Trophoblast cell (in vitro differentiated cells and primary cell): ENCODE measurements around the gene MTA3.

Source experiments
- DNase-seq, 2 donors: peaks; one replicate each; pipeline ENCODE4 v3.0.0-alpha.2; 2016
- H2AFZ ChIP-seq: 2 replicates; pipeline ENCODE4 v1.6.1; 2013; ENCODE audit warnings: low read length, moderate library complexity, mild to moderate bottlenecking; ENCODE audit not compliant: insufficient read depth, poor library complexity
- H2AK5ac ChIP-seq: 2 replicates; pipeline ENCODE4 v1.6.1; 2013; ENCODE audit warnings: mild to moderate bottlenecking, low read length
- H2BK120ac ChIP-seq: 2 replicates; pipeline ENCODE4 v1.6.1; 2013; ENCODE audit warnings: low read length, mild to moderate bottlenecking, moderate library complexity; ENCODE audit not compliant: insufficient read depth, poor library complexity
- H2BK12ac ChIP-seq: 2 replicates; pipeline ENCODE4 v1.6.1; 2013; ENCODE audit warnings: mild to moderate bottlenecking, low read length, moderate library complexity
- H2BK5ac ChIP-seq: 2 replicates; pipeline ENCODE4 v1.6.1; 2013; ENCODE audit warnings: low read length, low read depth, moderate library complexity, mild to moderate bottlenecking; ENCODE audit not compliant: poor library complexity
- H3K14ac ChIP-seq: 2 replicates; pipeline ENCODE4 v1.6.1; 2013; ENCODE audit warnings: mild to moderate bottlenecking, low read length
- H3K18ac ChIP-seq: 2 replicates; pipeline ENCODE4 v1.6.1; 2013; ENCODE audit warnings: mild to moderate bottlenecking, low read length
- H3K23ac ChIP-seq: 2 replicates; pipeline ENCODE4 v1.6.1; 2013; ENCODE audit warnings: low read length
- H3K27ac ChIP-seq: 2 replicates; pipeline ENCODE4 v1.5.1; 2013; ENCODE audit warnings: low read depth, mild to moderate bottlenecking, inconsistent platforms, low read length, moderate library complexity
- H3K27me3 ChIP-seq: 2 replicates; pipeline ENCODE4 v1.6.1; 2013; ENCODE audit warnings: inconsistent platforms, mild to moderate bottlenecking, low read length, moderate library complexity; ENCODE audit not compliant: insufficient read depth
- H3K36me3 ChIP-seq, 2 experiments: 1 replicate in 1 of 2; 2 replicates in 1 of 2; pipeline ENCODE4 v1.6.1; 2013; ENCODE audit warnings: low read length in 2 of 2, mild to moderate bottlenecking in 2 of 2, moderate library complexity in 1 of 2; ENCODE audit not compliant: insufficient read depth in 2 of 2, control insufficient read depth in 1 of 2
- H3K4ac ChIP-seq: 2 replicates; pipeline ENCODE4 v1.6.1; 2013; ENCODE audit warnings: low read depth, mild to moderate bottlenecking, low read length, moderate library complexity
- H3K4me1 ChIP-seq, 2 experiments: 1 replicate in 1 of 2; 2 replicates in 1 of 2; pipeline ENCODE4 v1.6.1; 2013; ENCODE audit warnings: low read length in 2 of 2, mild to moderate bottlenecking in 2 of 2, moderate library complexity in 1 of 2; ENCODE audit not compliant: insufficient read depth in 2 of 2, control insufficient read depth in 1 of 2
- H3K4me2 ChIP-seq: 2 replicates; pipeline ENCODE4 v1.6.1; 2013; ENCODE audit warnings: inconsistent platforms, mild to moderate bottlenecking, low read length, moderate library complexity
- H3K4me3 ChIP-seq: 2 replicates; pipeline ENCODE4 v1.5.1; 2013; ENCODE audit warnings: mild to moderate bottlenecking, low read depth, low read length, inconsistent platforms
- H3K79me1 ChIP-seq: one replicate; pipeline ENCODE4 v1.6.1; 2013; ENCODE audit warnings: low read length
- H3K79me2 ChIP-seq: 2 replicates; pipeline ENCODE4 v1.6.1; 2013; ENCODE audit warnings: low read length, mild to moderate bottlenecking; ENCODE audit not compliant: control insufficient read depth, insufficient read depth, poor library complexity
- H3K9ac ChIP-seq: 2 replicates; pipeline ENCODE4 v1.6.1; 2013; ENCODE audit warnings: mild to moderate bottlenecking, low read length
- H3K9me3 ChIP-seq: 2 replicates; pipeline ENCODE4 v1.6.1; 2013; ENCODE audit warnings: low read depth, mild to moderate bottlenecking, control low read depth, inconsistent platforms, low read length; ENCODE audit not compliant: insufficient read depth
- H4K12ac ChIP-seq: 2 replicates; pipeline ENCODE4 v1.6.1; 2013; ENCODE audit warnings: low read depth, mild to moderate bottlenecking, low read length, moderate library complexity
- H4K8ac ChIP-seq: 2 replicates; pipeline ENCODE4 v1.6.1; 2013; ENCODE audit warnings: low read depth, mild to moderate bottlenecking, low read length, moderate library complexity
- H4K91ac ChIP-seq: one replicate; pipeline ENCODE4 v1.6.1; 2013; ENCODE audit warnings: low read depth, mild to moderate bottlenecking, low read length, moderate library complexity
- WGBS: extraction: QIAGEN DNeasy Blood & Tissue Kit; methylation state at CpG from one replicate; pipeline ENCODE4 v1.1.7; 2013; ENCODE audit warnings: missing lambda C conversion rate; ENCODE audit not compliant: insufficient read length, insufficient coverage; ENCODE audit errors: extremely low coverage; 5-methylcytosine and 5-hydroxymethylcytosine counted together

The MTA3 gene

DNA sequence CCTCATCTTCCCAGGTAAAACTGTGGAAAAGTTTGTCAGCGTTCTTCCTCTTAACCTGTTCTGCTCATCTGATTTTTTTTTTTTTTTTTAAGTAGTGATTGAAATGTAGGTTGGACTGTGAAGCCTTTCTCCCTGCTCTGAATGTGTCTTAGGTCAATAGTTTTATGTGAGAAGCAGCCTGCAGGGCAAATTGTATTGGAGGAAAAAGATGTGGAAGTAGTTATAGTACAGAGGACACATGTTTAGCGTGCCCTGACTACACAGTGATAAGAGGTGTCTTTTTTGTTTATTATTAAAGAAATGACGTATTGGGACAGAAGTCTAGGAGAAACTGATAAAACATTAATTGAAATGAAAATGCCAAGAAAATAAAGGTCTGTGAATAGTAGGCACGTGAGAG lies 1.5 kb downstream of the MTA3 start:
- no peak overlapping the region for H4K12ac ChIP-seq
- DNase-seq = no peak
- WGBS = no CpG with 5 or more reads among the region's 4 CpGs

DNA sequence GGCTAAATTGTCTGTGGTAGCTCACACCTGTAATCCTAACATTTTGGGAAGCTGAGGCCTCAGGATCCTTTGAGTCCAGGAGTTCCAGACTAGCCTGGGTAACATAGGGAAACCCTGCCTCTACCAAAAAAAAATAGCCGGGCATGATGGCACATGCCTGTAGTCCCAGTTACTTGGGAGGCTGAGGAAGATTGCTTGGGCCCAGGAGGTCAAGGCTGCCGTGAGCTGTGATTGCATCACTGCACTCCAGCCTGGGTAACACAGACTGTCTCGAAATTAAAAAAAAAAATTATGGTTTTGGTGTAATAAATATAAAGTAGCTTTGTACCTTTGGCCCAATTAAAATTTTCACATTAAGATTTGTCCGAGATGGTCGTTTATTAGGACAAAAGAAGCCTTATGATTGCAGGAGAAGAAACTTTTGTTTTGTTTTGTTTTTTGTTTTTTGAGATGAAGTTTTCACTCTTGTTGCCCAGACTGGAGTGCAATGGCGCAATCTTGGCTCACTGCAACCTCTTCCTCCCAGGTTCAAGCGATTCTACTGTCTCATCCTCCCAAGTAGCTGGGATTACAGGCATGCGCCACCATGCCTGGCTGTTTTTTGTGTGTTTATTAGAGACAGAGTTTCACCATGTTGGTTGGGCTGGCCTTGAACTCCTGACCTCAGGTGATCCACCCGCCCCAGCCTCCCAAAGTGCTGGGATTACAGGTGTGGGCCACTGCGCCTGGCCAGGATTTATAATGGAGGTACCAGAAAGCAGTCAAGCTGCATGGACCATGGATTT lies 4.1 kb downstream of the MTA3 start:
- no peak overlapping the region for H2AFZ ChIP-seq
- no peak overlapping the region for H3K27ac ChIP-seq
- H3K36me3 ChIP-seq = peaks cover 14 to 20% of the 10 kb centered on the region in 2 experiments
- H3K9me3 ChIP-seq = no peaks in the 10 kb centered on the region
- H3K79me1 ChIP-seq = peaks cover 6% of the 10 kb centered on the region
- WGBS = no CpG with 5 or more reads among the region's 10 CpGs
- peaks cover 3 to 4% of the 10 kb centered on the region in 2 experiments for H3K4me1 ChIP-seq
- DNase-seq = no peak
- H2AK5ac ChIP-seq = no peak overlapping the region
- no peak overlapping the region for H3K4ac ChIP-seq
- no peak overlapping the region for H3K4me2 ChIP-seq
- H3K79me2 ChIP-seq = peaks cover 7% of the 10 kb centered on the region
- H4K12ac ChIP-seq = no peak overlapping the region
- no peak overlapping the region for H4K8ac ChIP-seq
- no peak overlapping the region for H3K23ac ChIP-seq
- no peak overlapping the region for H2BK120ac ChIP-seq
- no peak overlapping the region for H2BK12ac ChIP-seq
- no peak overlapping the region for H3K9ac ChIP-seq
- no peaks in the 10 kb centered on the region for H3K27me3 ChIP-seq
- H4K91ac ChIP-seq = no peak overlapping the region
- H3K18ac ChIP-seq = no peak overlapping the region
- no peak overlapping the region for H3K4me3 ChIP-seq
- H2BK5ac ChIP-seq = no peak overlapping the region
- H3K14ac ChIP-seq = no peak overlapping the region

More for the DNA sequence above, 1.5 kb downstream of the MTA3 start:
- Histone ChIP-seq H3K4me1 (peaks cover 3 to 4% of the 10 kb centered on the region in 2 experiments), H3K79me2 (peaks cover 7% of the 10 kb centered on the region), H3K18ac (no peak overlapping the region), H3K4ac (no peak overlapping the region), H3K4me2 (peak overlapping the region; percentile 95), H3K27me3 (no peaks in the 10 kb centered on the region), H3K27ac (no peak overlapping the region), H2BK12ac (no peak overlapping the region), H2AFZ (no peak overlapping the region), H2AK5ac (no peak overlapping the region), H3K79me1 (peaks cover 6% of the 10 kb centered on the region), H4K91ac (no peak overlapping the region), H3K36me3 (peaks cover 9 to 11% of the 10 kb centered on the region in 2 experiments), H3K9ac (no peak overlapping the region), H2BK120ac (no peak overlapping the region), H3K4me3 (no peak overlapping the region), H3K23ac (no peak overlapping the region), H3K14ac (no peak overlapping the region), H4K8ac (no peak overlapping the region), H3K9me3 (no peaks in the 10 kb centered on the region), H2BK5ac (no peak overlapping the region)

DNA sequence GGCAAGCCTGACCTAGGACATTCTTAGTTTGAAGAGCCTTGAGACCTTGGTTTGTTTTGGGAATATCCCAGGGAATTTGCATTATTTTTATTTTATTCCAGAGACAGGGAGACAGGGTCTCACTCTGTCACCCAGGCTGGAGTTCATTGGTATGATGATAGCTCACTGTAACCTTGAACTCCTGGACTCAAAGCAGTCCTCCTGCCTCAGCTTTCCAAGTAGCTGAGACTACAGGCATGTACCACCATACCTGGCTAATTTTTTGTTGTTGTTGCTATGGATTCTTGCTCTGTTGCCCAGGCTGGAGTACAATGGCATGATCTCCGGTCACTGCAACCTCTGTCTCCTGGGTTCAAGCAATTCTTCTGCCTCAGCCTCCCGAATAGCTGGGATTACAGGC lies 4.8 kb downstream of the MTA3 start:
- no peaks in the 10 kb centered on the region for H3K9me3 ChIP-seq
- DNase-seq = no peak
- H2BK12ac ChIP-seq = no peak overlapping the region
- H3K79me2 ChIP-seq = peaks cover 7% of the 10 kb centered on the region
- H3K4me1 ChIP-seq = no peaks in the 10 kb centered on the region
- no peaks in the 10 kb centered on the region for H3K27me3 ChIP-seq
- H3K27ac ChIP-seq = no peak overlapping the region
- H2AFZ ChIP-seq = no peak overlapping the region
- H4K8ac ChIP-seq = no peak overlapping the region
- H3K18ac ChIP-seq = no peak overlapping the region
- H3K36me3 ChIP-seq = peaks cover 14 to 20% of the 10 kb centered on the region in 2 experiments
- H2BK120ac ChIP-seq = no peak overlapping the region
- H3K14ac ChIP-seq = no peak overlapping the region
- no peak overlapping the region for H4K12ac ChIP-seq
- H2BK5ac ChIP-seq = no peak overlapping the region
- H3K4me3 ChIP-seq = no peak overlapping the region
- no CpG with 5 or more reads among the region's 2 CpGs for WGBS
- no peak overlapping the region for H3K4me2 ChIP-seq
- H3K79me1 ChIP-seq = peaks cover 6% of the 10 kb centered on the region
- H3K23ac ChIP-seq = no peak overlapping the region
- H4K91ac ChIP-seq = no peak overlapping the region
- no peak overlapping the region for H3K9ac ChIP-seq
- H3K4ac ChIP-seq = no peak overlapping the region
- no peak overlapping the region for H2AK5ac ChIP-seq

DNA sequence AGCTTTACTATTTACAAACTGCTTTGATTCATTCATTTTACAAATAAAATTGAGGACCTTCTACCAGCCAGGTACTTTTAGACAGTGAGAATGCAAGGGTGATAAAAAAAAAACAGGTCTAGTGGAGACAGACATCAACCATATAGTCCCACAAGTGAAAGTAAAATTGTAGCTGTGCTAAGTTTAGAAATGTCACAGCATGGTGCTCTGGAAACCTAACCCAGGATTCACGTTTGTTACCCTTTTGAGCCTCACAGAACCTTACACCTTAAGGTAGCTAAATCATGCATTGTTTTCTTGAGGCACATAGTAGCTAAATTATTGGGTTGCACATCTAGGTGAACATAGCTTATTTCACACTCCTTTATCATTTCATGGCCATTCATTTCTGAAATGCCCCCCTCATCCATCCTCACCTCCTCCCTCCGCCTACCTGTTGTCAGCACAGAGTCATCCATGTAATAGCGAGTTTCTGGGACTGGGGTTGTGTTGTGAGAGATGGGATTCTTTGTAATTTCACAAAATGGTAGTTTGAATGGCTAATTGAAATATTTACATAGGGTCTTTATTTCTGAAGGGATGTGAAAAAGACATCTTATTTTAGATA lies 7.1 kb downstream of the MTA3 start:
- Histone ChIP-seq H3K27ac (no peak overlapping the region), H3K14ac (no peak overlapping the region), H2AFZ (no peak overlapping the region), H3K4me3 (no peak overlapping the region), H4K91ac (no peak overlapping the region), H3K4ac (no peak overlapping the region), H3K9ac (no peak overlapping the region), H2BK5ac (no peak overlapping the region), H3K23ac (no peak overlapping the region), H2AK5ac (no peak overlapping the region), H4K8ac (no peak overlapping the region), H3K9me3 (no peaks in the 10 kb centered on the region), H3K18ac (no peak overlapping the region), H3K27me3 (no peaks in the 10 kb centered on the region), H3K79me1 (no peaks in the 10 kb centered on the region), H2BK120ac (no peak overlapping the region), H3K4me1 (no peaks in the 10 kb centered on the region), H3K36me3 (peaks cover 25 to 29% of the 10 kb centered on the region in 2 experiments), H4K12ac (no peak overlapping the region), H3K79me2 (peaks cover 2% of the 10 kb centered on the region), H2BK12ac (no peak overlapping the region), H3K4me2 (no peak overlapping the region)
- no CpG with 5 or more reads among the region's 3 CpGs for WGBS
- DNase-seq = no peak
